Hepatocyte (in vitro differentiated cells): Measurements from ENCODE around the gene ZNF536. TPM values are rescaled to one million over a fixed set of nuclear protein-coding genes. Genes with fewer than 3 reads are reported as not detected.

Source experiments
- DNase-seq: peaks from one replicate; pipeline ENCODE4 v3.0.0-alpha.2; 2016; ENCODE audit warnings: low spot score
- H2AFZ ChIP-seq: fragments of 200-600 bp; sonication (generic); 2 replicates; pipeline ENCODE4 v1.6.0; 2016; ENCODE audit warnings: antibody characterized with exemption, mild to moderate bottlenecking
- H3K27ac ChIP-seq: fragments of 200-600 bp; sonication (generic); 2 replicates; pipeline ENCODE4 v1.5.1; 2016; ENCODE audit warnings: mild to moderate bottlenecking
- H3K27me3 ChIP-seq: fragments of 200-600 bp; sonication (generic); 2 replicates; pipeline ENCODE4 v1.6.1; 2016
- H3K36me3 ChIP-seq: fragments of 200-600 bp; sonication (generic); replicated peaks from 2 replicates; pipeline ENCODE4 v1.5.1; 2016; ENCODE audit warnings: low read depth; ENCODE audit not compliant: insufficient read depth
- H3K4me1 ChIP-seq: fragments of 200-600 bp; sonication (generic); 2 replicates; pipeline ENCODE4 v1.5.1; 2016; ENCODE audit warnings: mild to moderate bottlenecking, moderate library complexity; ENCODE audit not compliant: insufficient read depth
- H3K4me2 ChIP-seq: fragments of 200-600 bp; sonication (generic); 2 replicates; pipeline ENCODE4 v1.6.0; 2016
- H3K4me3 ChIP-seq: fragments of 200-600 bp; sonication (generic); 2 replicates; pipeline ENCODE4 v1.5.1; 2016; ENCODE audit warnings: mild to moderate bottlenecking
- H3K79me2 ChIP-seq: fragments of 200-600 bp; sonication (generic); 2 replicates; pipeline ENCODE4 v1.6.0; 2017; ENCODE audit warnings: mild to moderate bottlenecking
- H3K9me2 ChIP-seq: fragments of 200-600 bp; sonication (generic); replicated peaks from 2 replicates; pipeline ENCODE4 v1.6.0; 2017; ENCODE audit warnings: mild to moderate bottlenecking; ENCODE audit not compliant: insufficient read depth
- H3K9me3 ChIP-seq: fragments of 200-600 bp; sonication (generic); 2 replicates; pipeline ENCODE4 v1.5.1; 2016; ENCODE audit warnings: low read depth, mild to moderate bottlenecking
- H4K20me1 ChIP-seq: fragments of 200-600 bp; sonication (generic); 2 replicates; pipeline ENCODE4 v1.6.0; 2016; ENCODE audit warnings: mild to moderate bottlenecking; ENCODE audit not compliant: insufficient read depth, poor library complexity, severe bottlenecking
- EZH2 ChIP-seq: fragments of 200-600 bp; sonication (generic); IDR thresholded peaks from 2 replicates; pipeline ENCODE4 v1.6.1; 2016; ENCODE audit warnings: antibody characterized with exemption, mild to moderate bottlenecking, borderline replicate concordance
- EZH2phosphoT487 ChIP-seq: fragments of 200-600 bp; sonication (generic); IDR thresholded peaks from one replicate; pipeline ENCODE4 v1.6.1; 2018; ENCODE audit warnings: antibody characterized with exemption, mild to moderate bottlenecking, low read depth, moderate library complexity; ENCODE audit not compliant: unreplicated experiment, severe bottlenecking
- WGBS: methylation state at CpG from one replicate; pipeline ENCODE4 v1.1.6; 2016; ENCODE audit warnings: low lambda C conversion rate; ENCODE audit errors: missing lambda C conversion rate; 5-methylcytosine and 5-hydroxymethylcytosine counted together
- polyA plus RNA-seq: library from polyadenylated mRNA; unstranded; fragments of >200 nt; fragmentation: Nextera tagmentation; extraction: Ambion mirVana; gene quantifications from 2 replicates; pipeline ENCODE4 v1.2.1, GENCODE V29; 2016
- total RNA-seq: library from RNA; depleted of rRNA; stranded (reverse); fragments of >200 nt; gene quantifications from 2 replicates; pipeline ENCODE4 v1.2.3, GENCODE V29; 2014
- TF ChIP-seq, protein P1 (sequence below): fragments of 200-600 bp; sonication (generic); IDR thresholded peaks from 2 replicates; pipeline ENCODE4 v1.5.1; 2016; ENCODE audit warnings: antibody characterized with exemption, mild to moderate bottlenecking; ENCODE audit not compliant: poor library complexity

Gene ZNF536
- total and polyA plus RNA-seq, 2 experiments from 2014 or later, result 4.1 to 7.5 TPM

DNA sequence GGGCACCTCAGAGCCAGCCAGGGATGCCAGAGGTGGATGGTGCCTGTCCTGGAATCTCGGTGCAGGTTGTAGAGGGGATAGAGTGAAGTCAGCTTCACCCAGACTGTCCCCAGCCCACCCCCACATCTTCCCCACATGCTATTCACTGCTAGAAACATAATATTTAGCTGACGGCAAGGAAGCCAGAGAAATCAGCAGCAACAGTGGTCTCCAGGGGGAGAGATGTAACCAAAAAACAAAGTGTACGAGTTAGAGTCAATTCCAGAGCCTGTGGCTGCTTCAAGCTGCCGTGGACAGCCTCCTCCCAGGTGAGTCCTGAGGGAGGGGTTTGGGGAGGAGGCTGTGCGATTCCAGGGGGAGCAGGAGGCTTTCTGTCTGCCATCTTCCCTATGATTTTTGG lies 97.6 kb downstream of the ZNF536 start:
- no peaks in the 10 kb centered on the region for H3K9me3 ChIP-seq
- no peak for DNase-seq
- no peak overlapping the region for H3K4me3 ChIP-seq
- WGBS, result 72% methylated on average over 5 of the region's 5 CpGs
- no peaks in the 10 kb centered on the region for H3K36me3 ChIP-seq
- TF ChIP-seq, protein P1, sequence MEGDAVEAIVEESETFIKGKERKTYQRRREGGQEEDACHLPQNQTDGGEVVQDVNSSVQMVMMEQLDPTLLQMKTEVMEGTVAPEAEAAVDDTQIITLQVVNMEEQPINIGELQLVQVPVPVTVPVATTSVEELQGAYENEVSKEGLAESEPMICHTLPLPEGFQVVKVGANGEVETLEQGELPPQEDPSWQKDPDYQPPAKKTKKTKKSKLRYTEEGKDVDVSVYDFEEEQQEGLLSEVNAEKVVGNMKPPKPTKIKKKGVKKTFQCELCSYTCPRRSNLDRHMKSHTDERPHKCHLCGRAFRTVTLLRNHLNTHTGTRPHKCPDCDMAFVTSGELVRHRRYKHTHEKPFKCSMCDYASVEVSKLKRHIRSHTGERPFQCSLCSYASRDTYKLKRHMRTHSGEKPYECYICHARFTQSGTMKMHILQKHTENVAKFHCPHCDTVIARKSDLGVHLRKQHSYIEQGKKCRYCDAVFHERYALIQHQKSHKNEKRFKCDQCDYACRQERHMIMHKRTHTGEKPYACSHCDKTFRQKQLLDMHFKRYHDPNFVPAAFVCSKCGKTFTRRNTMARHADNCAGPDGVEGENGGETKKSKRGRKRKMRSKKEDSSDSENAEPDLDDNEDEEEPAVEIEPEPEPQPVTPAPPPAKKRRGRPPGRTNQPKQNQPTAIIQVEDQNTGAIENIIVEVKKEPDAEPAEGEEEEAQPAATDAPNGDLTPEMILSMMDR, result no peak
- no peak for TF ChIP-seq EZH2
- TF ChIP-seq EZH2phosphoT487, result no peak
- no peak overlapping the region for H3K4me2 ChIP-seq
- no peaks in the 10 kb centered on the region for H3K79me2 ChIP-seq
- no peak overlapping the region for H3K27ac ChIP-seq
- H4K20me1 ChIP-seq, result no peaks in the 10 kb centered on the region
- H3K4me1 ChIP-seq, result no peaks in the 10 kb centered on the region
- no peak overlapping the region for H2AFZ ChIP-seq
- no peaks in the 10 kb centered on the region for H3K27me3 ChIP-seq
- no peaks in the 10 kb centered on the region for H3K9me2 ChIP-seq

DNA sequence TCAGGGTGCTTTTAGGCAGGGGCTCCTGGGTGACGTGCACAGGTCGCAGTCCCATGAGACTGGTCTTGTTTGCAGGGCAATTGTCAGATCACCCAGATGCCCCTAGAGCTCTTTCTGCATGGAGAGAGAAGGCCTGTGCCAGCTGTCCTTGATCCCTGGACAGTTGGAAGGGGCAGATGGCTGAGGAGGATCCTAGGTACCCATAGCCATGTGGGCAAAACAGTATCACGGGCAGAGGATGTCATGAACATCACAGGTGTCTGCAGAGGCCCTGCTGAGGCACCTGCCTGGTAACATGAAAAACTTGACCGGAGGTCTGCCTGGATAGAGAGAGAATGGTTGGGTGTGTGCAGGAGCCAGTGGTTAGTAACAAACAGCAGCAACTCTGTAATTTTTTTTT lies 99.3 kb downstream of the ZNF536 start:
- no peaks in the 10 kb centered on the region for H3K9me3 ChIP-seq
- 94% methylated on average over 4 of the region's 4 CpGs for WGBS
- no peak overlapping the region for H2AFZ ChIP-seq
- H3K27me3 ChIP-seq, result no peaks in the 10 kb centered on the region
- H3K4me3 ChIP-seq, result no peak overlapping the region
- no peaks in the 10 kb centered on the region for H3K9me2 ChIP-seq
- TF ChIP-seq EZH2phosphoT487, result no peak
- TF ChIP-seq EZH2, result no peak
- TF ChIP-seq, protein P1, result no peak
- no peaks in the 10 kb centered on the region for H3K79me2 ChIP-seq
- H3K4me2 ChIP-seq, result no peak overlapping the region
- H3K27ac ChIP-seq, result no peak overlapping the region
- no peaks in the 10 kb centered on the region for H3K36me3 ChIP-seq
- H3K4me1 ChIP-seq, result no peaks in the 10 kb centered on the region
- H4K20me1 ChIP-seq, result no peaks in the 10 kb centered on the region
- DNase-seq, result no peak

DNA sequence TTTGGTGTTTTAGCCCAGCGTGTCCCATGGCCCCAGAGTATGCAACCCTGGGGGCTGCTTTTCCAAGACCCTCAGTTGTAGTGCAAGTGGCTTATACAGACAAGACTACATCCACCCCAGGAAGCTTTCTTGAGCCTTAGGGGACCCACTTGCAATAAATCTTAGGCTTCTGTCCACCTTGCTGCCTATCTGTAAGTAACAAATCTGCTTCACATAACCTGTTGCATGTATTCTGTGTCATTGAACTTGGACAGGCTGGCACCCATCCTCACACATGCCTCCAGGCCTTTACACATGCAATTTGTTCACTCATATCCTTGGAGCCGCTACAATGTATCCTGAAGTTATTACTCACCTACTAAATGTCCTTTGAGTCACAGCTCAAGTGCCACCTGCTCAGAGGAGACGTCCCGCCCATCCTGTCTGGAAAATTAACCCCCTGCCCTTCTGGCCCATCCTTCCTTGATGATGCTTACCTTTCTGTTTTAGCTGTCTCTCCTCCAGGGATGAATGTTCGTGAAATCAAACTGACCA lies 101.2 kb downstream of the ZNF536 start:
- no peak for DNase-seq
- 92% methylated on average over 5 of the region's 5 CpGs for WGBS

More for the DNA sequence above, 101.2 kb downstream of the ZNF536 start:
- Histone ChIP-seq H3K36me3 (no peaks in the 10 kb centered on the region), H4K20me1 (no peaks in the 10 kb centered on the region), H3K9me2 (no peaks in the 10 kb centered on the region), H3K4me1 (no peaks in the 10 kb centered on the region), H3K9me3 (no peaks in the 10 kb centered on the region), H3K79me2 (no peaks in the 10 kb centered on the region), H2AFZ (no peak overlapping the region), H3K4me3 (no peak overlapping the region), H3K27ac (no peak overlapping the region), H3K27me3 (no peaks in the 10 kb centered on the region), H3K4me2 (no peak overlapping the region)
- no peak for TF ChIP-seq EZH2
- TF ChIP-seq, protein P1, result no peak
- no peak for TF ChIP-seq EZH2phosphoT487
